C4-2B (cell line): ENCODE results near the gene SLCO2A1.

Experiments
- CTCF ChIP-seq: fragments of 450-650 bp; conservative IDR thresholded peaks from 2 replicates; pipeline ENCODE4 v1.5.1; 2017; ENCODE audit warnings: mild to moderate bottlenecking
- ZFX ChIP-seq: fragments of 450-650 bp; IDR thresholded peaks from 2 replicates; pipeline ENCODE4 v1.6.1; 2017

DNA sequence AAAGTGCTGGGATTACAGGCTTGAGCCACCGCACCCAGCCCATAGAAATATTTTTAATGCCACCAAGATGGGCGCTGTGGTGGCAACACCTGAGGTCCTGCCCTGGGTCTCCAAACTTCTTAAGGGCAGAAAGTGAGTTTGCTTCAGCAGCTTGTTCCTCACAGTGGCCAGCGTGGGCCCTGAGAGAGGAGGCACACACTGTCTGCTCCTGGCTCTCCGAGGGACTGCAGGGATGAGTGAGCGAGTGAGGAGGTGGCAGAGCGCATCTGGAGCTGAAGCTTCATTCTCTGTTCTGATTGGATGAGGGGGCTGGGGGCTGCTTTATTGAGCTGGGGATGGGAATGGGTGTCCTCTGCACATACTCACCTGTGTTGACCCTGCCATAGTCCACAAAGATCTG lies 76.4 kb downstream of the SLCO2A1 start:
- no peak for TF ChIP-seq CTCF
- no peak for TF ChIP-seq ZFX
